PC-3 (cell line): ENCODE measurements around the gene EXOSC9. TPM values are rescaled to one million over a fixed set of nuclear protein-coding genes. Genes with fewer than 3 reads are reported as not detected.

Source experiments
- ATAC-seq: fragments of 200-7000 bp; cut with Tn5 transposase; 2 replicates; pipeline ENCODE4 v1.9.1; 2020; ENCODE audit warnings: mild to moderate bottlenecking, moderate library complexity
- BruUV-seq: library from RNA; stranded (reverse); fragments of 400-500 nt; replicated peaks from 2 replicates; lab custom pipeline; 2021; lab: Mats Ljungman, UMichigan
- CTCF ChIA-PET: fragments of 300-600 bp; sonication (Branson Sonifier 250); formaldehyde crosslinking; loops from one replicate; lab custom pipeline; 2022; ENCODE audit warnings: antibody characterized with exemption; lab: Charles Lee
- POLR2A ChIA-PET: fragments of 300-600 bp; sonication (Branson Sonifier 250); formaldehyde crosslinking; loops from one replicate; lab custom pipeline; 2022; ENCODE audit warnings: antibody characterized with exemption; ENCODE audit not compliant: unreplicated experiment; lab: Charles Lee
- DNase-seq: peaks from one replicate; pipeline ENCODE4 v3.0.0-alpha.2; 2015
- H2AFZ ChIP-seq: fragments of 300-600 bp; sonication (generic); 2 replicates; pipeline ENCODE4 v1.6.0; 2016; ENCODE audit warnings: antibody characterized with exemption, low read length
- H3F3A ChIP-seq: fragments of 300-600 bp; sonication (generic); one replicate; pipeline ENCODE4 v1.6.0; 2017; ENCODE audit warnings: antibody characterized with exemption, low read length, control low read depth, mild to moderate bottlenecking; ENCODE audit not compliant: unreplicated experiment
- H3K27ac ChIP-seq: fragments of 300-600 bp; sonication (generic); 2 replicates; pipeline ENCODE4 v1.5.1; 2016; ENCODE audit warnings: mild to moderate bottlenecking, low read length
- H3K27me3 ChIP-seq: fragments of 300-600 bp; sonication (generic); 2 replicates; pipeline ENCODE4 v1.6.1; 2016; ENCODE audit warnings: low read length, mixed read lengths
- H3K36me3 ChIP-seq: fragments of 300-600 bp; sonication (generic); 2 replicates; pipeline ENCODE4 v1.6.1; 2016; ENCODE audit warnings: low read depth, mixed run types, low read length, mixed read lengths
- H3K4me1 ChIP-seq: fragments of 300-600 bp; sonication (generic); 2 replicates; pipeline ENCODE4 v1.5.1; 2016; ENCODE audit warnings: low read length; ENCODE audit not compliant: insufficient read depth
- H3K4me2 ChIP-seq: fragments of 300-600 bp; sonication (generic); 2 replicates; pipeline ENCODE4 v1.6.0; 2016; ENCODE audit warnings: low read length
- H3K4me3 ChIP-seq: fragments of 300-600 bp; sonication (generic); 2 replicates; pipeline ENCODE4 v1.5.1; 2016; ENCODE audit warnings: mild to moderate bottlenecking, low read length, mixed read lengths
- H3K79me2 ChIP-seq: fragments of 300-600 bp; sonication (generic); 2 replicates; pipeline ENCODE4 v1.6.1; 2017; ENCODE audit warnings: low read length, mixed read lengths
- H3K9ac ChIP-seq: fragments of 300-600 bp; sonication (generic); 2 replicates; pipeline ENCODE4 v1.6.0; 2016; ENCODE audit warnings: mild to moderate bottlenecking, low read length
- H3K9me2 ChIP-seq: fragments of 300-600 bp; sonication (generic); replicated peaks from 2 replicates; pipeline ENCODE4 v1.6.1; 2016; ENCODE audit warnings: mixed run types, low read length, mixed read lengths
- H3K9me3 ChIP-seq: fragments of 300-600 bp; sonication (generic); 2 replicates; pipeline ENCODE4 v1.6.1; 2016; ENCODE audit warnings: low read length, mixed read lengths
- H4K20me1 ChIP-seq: fragments of 300-600 bp; sonication (generic); 2 replicates; pipeline ENCODE4 v1.6.1; 2016; ENCODE audit warnings: low read length, mixed read lengths
- CTCF ChIP-seq: fragments of 300-600 bp; sonication (generic); conservative IDR thresholded peaks from 2 replicates; pipeline ENCODE4 v1.5.1; 2017; ENCODE audit warnings: antibody characterized with exemption, low read depth, mild to moderate bottlenecking, low read length
- EZH2 ChIP-seq: fragments of 300-600 bp; sonication (generic); IDR thresholded peaks from one replicate; pipeline ENCODE4 v1.6.1; 2017; ENCODE audit warnings: antibody characterized with exemption, mild to moderate bottlenecking, low read length; ENCODE audit not compliant: unreplicated experiment
- EZH2phosphoT487 ChIP-seq: fragments of 300-600 bp; sonication (generic); IDR thresholded peaks from 2 replicates; pipeline ENCODE4 v1.6.1; 2018; ENCODE audit warnings: mild to moderate bottlenecking, antibody characterized with exemption, low read length, borderline replicate concordance
- intact Hi-C: fragments of 100-400 bp; cut with micrococcal nuclease; formaldehyde crosslinking; loops from 2 replicates; pipeline ENCODE4 v1.9.0; 2023
- total RNA-seq: library from RNA; depleted of rRNA; stranded (reverse); fragments of >200 nt; gene quantifications from 2 replicates; pipeline ENCODE4 v1.2.3, GENCODE V29; 2014

Gene EXOSC9
- total RNA-seq, 1 experiment from 2014 or later = 23.4 TPM

GRCh38 chr4:121765368-121765705 lies 35.8 kb upstream of the EXOSC9 start:
- no peaks in the 10 kb centered on the region for H3K27me3 ChIP-seq
- ATAC-seq (no peak), DNase-seq (no peak)
- TF ChIP-seq CTCF (no peak), EZH2 (no peak), EZH2phosphoT487 (no peak)
- H4K20me1 ChIP-seq = no peaks in the 10 kb centered on the region
- H3K9me2 ChIP-seq = no peaks in the 10 kb centered on the region
- intact Hi-C loops = no loop called here
- H3K36me3 ChIP-seq = no peaks in the 10 kb centered on the region
- H3K9ac ChIP-seq = no peak overlapping the region
- H3K9me3 ChIP-seq = no peaks in the 10 kb centered on the region
- no peaks in the 10 kb centered on the region; the same call in 1 of the 2 replicates for H3K4me1 ChIP-seq
- no peak overlapping the region for H3K4me2 ChIP-seq
- H2AFZ ChIP-seq = no peak overlapping the region
- no peak overlapping the region for H3K4me3 ChIP-seq
- no peaks in the 10 kb centered on the region for H3K79me2 ChIP-seq
- H3F3A ChIP-seq = no peaks in the 10 kb centered on the region
- H3K27ac ChIP-seq = no peak overlapping the region
- POLR2A ChIA-PET = no interaction called here
- no TSS peak for BruUV-seq
- CTCF ChIA-PET = no interaction called here

GRCh38 chr4:121765971-121766538 lies 35.1 kb upstream of the EXOSC9 start:
- no peak overlapping the region for H3K4me3 ChIP-seq
- H2AFZ ChIP-seq = no peak overlapping the region
- no peaks in the 10 kb centered on the region for H4K20me1 ChIP-seq
- no peaks in the 10 kb centered on the region for H3K9me3 ChIP-seq
- CTCF ChIA-PET = no interaction called here
- TF ChIP-seq EZH2 (no peak), CTCF (no peak), EZH2phosphoT487 (no peak)
- intact Hi-C loops = no loop called here
- ATAC-seq = no peak
- no peaks in the 10 kb centered on the region for H3K9me2 ChIP-seq
- H3K9ac ChIP-seq = no peak overlapping the region
- no peaks in the 10 kb centered on the region for H3K27me3 ChIP-seq
- no peak for DNase-seq
- H3K36me3 ChIP-seq = no peaks in the 10 kb centered on the region
- H3K4me2 ChIP-seq = no peak overlapping the region
- H3K79me2 ChIP-seq = no peaks in the 10 kb centered on the region
- POLR2A ChIA-PET = no interaction called here
- H3K27ac ChIP-seq = no peak overlapping the region
- H3F3A ChIP-seq = no peaks in the 10 kb centered on the region
- no TSS peak for BruUV-seq
- H3K4me1 ChIP-seq = no peaks in the 10 kb centered on the region; the same call in 1 of the 2 replicates

GRCh38 chr4:121767166-121767565 lies 34.0 kb upstream of the EXOSC9 start:
- POLR2A ChIA-PET = no interaction called here
- Histone ChIP-seq H3K9me3 (no peaks in the 10 kb centered on the region), H3K4me1 (no peaks in the 10 kb centered on the region; the same call in 1 of the 2 replicates), H3K27ac (no peak overlapping the region), H3K4me2 (no peak overlapping the region), H4K20me1 (no peaks in the 10 kb centered on the region), H2AFZ (no peak overlapping the region), H3K9me2 (no peaks in the 10 kb centered on the region), H3K9ac (no peak overlapping the region), H3K36me3 (no peaks in the 10 kb centered on the region), H3K27me3 (no peaks in the 10 kb centered on the region), H3F3A (no peaks in the 10 kb centered on the region), H3K79me2 (no peaks in the 10 kb centered on the region), H3K4me3 (no peak overlapping the region)
- CTCF ChIA-PET = no interaction called here
- TF ChIP-seq EZH2phosphoT487 (no peak), EZH2 (no peak), CTCF (no peak)
- intact Hi-C loops = no loop called here
- BruUV-seq = no TSS peak
- DNase-seq (no peak), ATAC-seq (no peak)
